PC-3 (cell line): ENCODE data around the gene NR1I2.

Experiments used
- EZH2 ChIP-seq: fragments of 300-600 bp; sonication (generic); IDR thresholded peaks from one replicate; pipeline ENCODE4 v1.6.1; 2017; ENCODE audit warnings: antibody characterized with exemption, mild to moderate bottlenecking, low read length; ENCODE audit not compliant: unreplicated experiment
- EZH2phosphoT487 ChIP-seq: fragments of 300-600 bp; sonication (generic); IDR thresholded peaks from 2 replicates; pipeline ENCODE4 v1.6.1; 2018; ENCODE audit warnings: mild to moderate bottlenecking, antibody characterized with exemption, low read length, borderline replicate concordance
- TF ChIP-seq, protein P1 (sequence below): fragments of 300-600 bp; sonication (generic); conservative IDR thresholded peaks from 2 replicates; pipeline ENCODE4 v1.5.1; 2017; ENCODE audit warnings: antibody characterized with exemption, low read depth, mild to moderate bottlenecking, low read length

DNA sequence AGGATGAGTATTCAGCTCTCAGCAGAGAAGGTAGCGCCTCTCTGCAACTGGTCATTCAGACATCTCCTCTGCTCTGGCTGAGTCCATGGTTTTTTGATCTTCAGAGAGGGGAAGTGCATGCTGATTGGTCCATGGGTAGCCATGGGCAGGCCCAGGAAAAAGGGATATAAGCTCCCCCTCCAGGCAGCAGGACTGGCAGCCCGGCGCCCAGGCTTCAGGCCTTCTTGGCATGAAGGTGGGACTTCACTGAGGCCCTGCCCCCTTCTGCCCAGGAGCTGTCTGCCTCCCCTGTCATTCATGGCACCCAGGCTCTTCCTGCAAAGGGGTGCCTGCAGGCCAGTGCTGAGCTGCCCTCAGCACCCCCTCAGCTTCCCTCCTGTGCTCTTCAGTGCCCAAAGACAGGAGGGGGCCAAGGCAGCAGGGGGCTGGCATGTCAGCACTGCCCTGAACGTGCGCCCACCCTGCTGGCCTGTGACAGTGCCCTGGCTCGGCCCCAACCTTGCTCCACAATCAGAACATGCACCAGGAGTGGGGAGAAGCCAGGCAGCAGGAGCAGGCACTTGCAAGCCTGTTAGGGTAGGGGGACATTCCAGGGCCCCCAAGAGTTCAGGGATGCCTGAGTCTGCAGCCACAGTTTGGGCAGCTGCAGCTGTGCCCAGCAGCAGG lies 13.8 kb upstream of the NR1I2 start:
- TF ChIP-seq EZH2 (no peak), EZH2phosphoT487 (no peak)
- TF ChIP-seq, protein P1, sequence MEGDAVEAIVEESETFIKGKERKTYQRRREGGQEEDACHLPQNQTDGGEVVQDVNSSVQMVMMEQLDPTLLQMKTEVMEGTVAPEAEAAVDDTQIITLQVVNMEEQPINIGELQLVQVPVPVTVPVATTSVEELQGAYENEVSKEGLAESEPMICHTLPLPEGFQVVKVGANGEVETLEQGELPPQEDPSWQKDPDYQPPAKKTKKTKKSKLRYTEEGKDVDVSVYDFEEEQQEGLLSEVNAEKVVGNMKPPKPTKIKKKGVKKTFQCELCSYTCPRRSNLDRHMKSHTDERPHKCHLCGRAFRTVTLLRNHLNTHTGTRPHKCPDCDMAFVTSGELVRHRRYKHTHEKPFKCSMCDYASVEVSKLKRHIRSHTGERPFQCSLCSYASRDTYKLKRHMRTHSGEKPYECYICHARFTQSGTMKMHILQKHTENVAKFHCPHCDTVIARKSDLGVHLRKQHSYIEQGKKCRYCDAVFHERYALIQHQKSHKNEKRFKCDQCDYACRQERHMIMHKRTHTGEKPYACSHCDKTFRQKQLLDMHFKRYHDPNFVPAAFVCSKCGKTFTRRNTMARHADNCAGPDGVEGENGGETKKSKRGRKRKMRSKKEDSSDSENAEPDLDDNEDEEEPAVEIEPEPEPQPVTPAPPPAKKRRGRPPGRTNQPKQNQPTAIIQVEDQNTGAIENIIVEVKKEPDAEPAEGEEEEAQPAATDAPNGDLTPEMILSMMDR: no peak
